GM06990 (cell line): ENCODE results near the gene FUNDC2.

ENCODE experiments used
- DNase-seq: peaks from one replicate; pipeline ENCODE4 v3.0.0-alpha.2; 2011; ENCODE audit not compliant: insufficient read length; ENCODE audit errors: extremely low read depth
- H3K27me3 ChIP-seq: replicated peaks from 2 replicates; pipeline ENCODE4 v1.6.0; 2011; ENCODE audit warnings: low read length; ENCODE audit not compliant: control insufficient read depth, insufficient read depth
- H3K36me3 ChIP-seq: 2 replicates; pipeline ENCODE4 v1.5.1; 2011; ENCODE audit warnings: low read length; ENCODE audit not compliant: control insufficient read depth, insufficient read depth
- H3K4me3 ChIP-seq: replicated peaks from 2 replicates; pipeline ENCODE4 v1.5.1; 2011; ENCODE audit warnings: low read depth, mild to moderate bottlenecking, control low read depth, low read length
- CTCF ChIP-seq: IDR thresholded peaks from 2 replicates; pipeline ENCODE4 v1.5.1; 2011; ENCODE audit warnings: low read length, control low read depth, mild to moderate bottlenecking, inconsistent platforms; ENCODE audit not compliant: insufficient read depth, poor library complexity, severe bottlenecking

The FUNDC2 gene

GRCh38 chrX:155026727-155027508 lies at the start of gene FUNDC2:
Gene FUNDC2, plus strand, starts transcription at chrX:155026844. Its CDS starts 95 bp downstream, at chrX:155026939.
- Histone ChIP-seq H3K4me3 (peak within 1 kb of the TSS; percentile 78), H3K27me3 (no peaks in the 10 kb centered on the region), H3K36me3 (no peaks in the 10 kb centered on the region)
- TF ChIP-seq CTCF, result no peak
- peak; percentile 97 for DNase-seq

- H3K36me3 ChIP-seq, result no peaks in the 10 kb centered on the region
- TF ChIP-seq CTCF, result no peak
- H3K4me3 ChIP-seq, result no peak overlapping the region
- no peaks in the 10 kb centered on the region for H3K27me3 ChIP-seq
- no peak for DNase-seq
These were observed 47.0 kb upstream of the FUNDC2 start for GRCh38 chrX:154979629-154980028.

GRCh38 chrX:154980330-154981115 lies 46.1 kb upstream of the FUNDC2 start:
- Histone ChIP-seq H3K4me3 (peak overlapping the region; percentile 50), H3K36me3 (no peaks in the 10 kb centered on the region), H3K27me3 (no peaks in the 10 kb centered on the region)
- TF ChIP-seq CTCF, result peak; percentile 72
- no peak for DNase-seq

GRCh38 chrX:154981116-154981411 lies 45.6 kb upstream of the FUNDC2 start:
- Histone ChIP-seq H3K27me3 (no peaks in the 10 kb centered on the region), H3K4me3 (no peak overlapping the region), H3K36me3 (no peaks in the 10 kb centered on the region)
- no peak for TF ChIP-seq CTCF
- peak; percentile 62 for DNase-seq

GRCh38 chrX:154986826-154987575 lies 39.6 kb upstream of the FUNDC2 start:
- H3K36me3 ChIP-seq, result no peaks in the 10 kb centered on the region
- no peak overlapping the region for H3K4me3 ChIP-seq
- DNase-seq, result no peak
- no peaks in the 10 kb centered on the region for H3K27me3 ChIP-seq
- TF ChIP-seq CTCF, result no peak
